MG63 (cell line): ENCODE data around the gene CDC42EP5. TPM values are rescaled to one million over a fixed set of nuclear protein-coding genes. Genes with fewer than 3 reads are reported as not detected.
"Not testable (repeated sequence)": the region's sequence is repeated elsewhere in the genome, so short reads cannot be mapped to it uniquely, and the experiment has no call there.

Experiments
- DNase-seq: peaks from one replicate; pipeline ENCODE4 v3.0.0-alpha.2; 2020
- H3K27me3 ChIP-seq: fragments of 250-450 bp; sonication (Bioruptor Pico); 2 replicates; pipeline ENCODE4 v1.5.1; 2020; ENCODE audit warnings: mild to moderate bottlenecking, moderate library complexity
- H3K36me3 ChIP-seq: fragments of 250-450 bp; sonication (Bioruptor Pico); 2 replicates; pipeline ENCODE4 v1.5.1; 2020; ENCODE audit warnings: mild to moderate bottlenecking, moderate library complexity
- H3K4me3 ChIP-seq: fragments of 250-450 bp; sonication (Bioruptor Pico); 2 replicates; pipeline ENCODE4 v1.5.1; 2020; ENCODE audit warnings: mild to moderate bottlenecking, moderate library complexity
- H3K9me3 ChIP-seq: fragments of 250-450 bp; sonication (Bioruptor Pico); 2 replicates; pipeline ENCODE4 v1.5.1; 2020; ENCODE audit warnings: mild to moderate bottlenecking, moderate library complexity
- total RNA-seq: library from RNA; depleted of rRNA; stranded (reverse); fragments of >200 nt; shearing (Covaris generic); gene quantifications from 2 replicates; pipeline ENCODE4 v1.2.3, GENCODE V29; 2014; ENCODE audit warnings: low replicate concordance

Gene CDC42EP5
- total RNA-seq, 1 experiment from 2014 or later: 4.1 TPM

GRCh38 chr19:54457773-54458647 is 15.1 kb downstream of the CDC42EP5 start:
- no peaks in the 10 kb centered on the region for H3K9me3 ChIP-seq
- H3K4me3 ChIP-seq: no peak overlapping the region
- no peaks in the 10 kb centered on the region for H3K27me3 ChIP-seq
- DNase-seq: no peak
- peaks cover 92% of the 10 kb centered on the region for H3K36me3 ChIP-seq

- Histone ChIP-seq H3K4me3 (no peak overlapping the region), H3K9me3 (no peaks in the 10 kb centered on the region), H3K36me3 (peaks cover 92% of the 10 kb centered on the region), H3K27me3 (no peaks in the 10 kb centered on the region)
- DNase-seq: no peak
Measured at GRCh38 chr19:54456423-54457373, 16.4 kb downstream of the CDC42EP5 start.

- Histone ChIP-seq H3K27me3 (no peaks in the 10 kb centered on the region), H3K9me3 (no peaks in the 10 kb centered on the region), H3K36me3 (peaks cover 95% of the 10 kb centered on the region), H3K4me3 (no peak overlapping the region)
- no peak for DNase-seq
Measured at GRCh38 chr19:54455786-54456422, 17.2 kb downstream of the CDC42EP5 start.

GRCh38 chr19:54454781-54455675 is 18.1 kb downstream of the CDC42EP5 start:
- H3K27me3 ChIP-seq: no peaks in the 10 kb centered on the region
- no peaks in the 10 kb centered on the region for H3K9me3 ChIP-seq
- H3K4me3 ChIP-seq: no peak overlapping the region
- peaks cover 95% of the 10 kb centered on the region for H3K36me3 ChIP-seq
- DNase-seq: no peak

- H3K4me3 ChIP-seq: no peak overlapping the region
- H3K36me3 ChIP-seq: peaks cover 96% of the 10 kb centered on the region
- DNase-seq: no peak
- no peaks in the 10 kb centered on the region for H3K9me3 ChIP-seq
- H3K27me3 ChIP-seq: no peaks in the 10 kb centered on the region
Measured at GRCh38 chr19:54453921-54454780, 18.9 kb downstream of the CDC42EP5 start.

- H3K4me3 ChIP-seq: no peak overlapping the region
- H3K27me3 ChIP-seq: no peaks in the 10 kb centered on the region
- no peaks in the 10 kb centered on the region for H3K9me3 ChIP-seq
- DNase-seq: no peak
- peaks cover 81% of the 10 kb centered on the region for H3K36me3 ChIP-seq
Measured at GRCh38 chr19:54452626-54453025, 20.5 kb downstream of the CDC42EP5 start.

- H3K36me3 ChIP-seq: peaks cover 79% of the 10 kb centered on the region
- H3K27me3 ChIP-seq: no peaks in the 10 kb centered on the region
- H3K4me3 ChIP-seq: no peak overlapping the region
- no peak for DNase-seq
- no peaks in the 10 kb centered on the region for H3K9me3 ChIP-seq
Measured at GRCh38 chr19:54451997-54452396, 21.1 kb downstream of the CDC42EP5 start.

GRCh38 chr19:54451331-54451871 is 21.7 kb downstream of the CDC42EP5 start:
- peak overlapping the region; percentile 3; the same call in 1 of the 2 replicates for H3K4me3 ChIP-seq
- H3K27me3 ChIP-seq: no peaks in the 10 kb centered on the region
- peaks cover 79% of the 10 kb centered on the region for H3K36me3 ChIP-seq
- no peak for DNase-seq
- H3K9me3 ChIP-seq: no peaks in the 10 kb centered on the region

GRCh38 chr19:54449701-54450069 is 23.4 kb downstream of the CDC42EP5 start:
- Histone ChIP-seq H3K4me3 (peak overlapping the region; percentile 82), H3K9me3 (no peaks in the 10 kb centered on the region), H3K27me3 (no peaks in the 10 kb centered on the region), H3K36me3 (peaks cover 75% of the 10 kb centered on the region)
- no peak for DNase-seq

- Histone ChIP-seq H3K27me3 (no peaks in the 10 kb centered on the region), H3K4me3 (peak within 1 kb of the TSS; percentile 82), H3K9me3 (no peaks in the 10 kb centered on the region), H3K36me3 (peaks cover 72% of the 10 kb centered on the region)
- peak; percentile 96 for DNase-seq
Measured at GRCh38 chr19:54448774-54449700, 24.1 kb downstream of the CDC42EP5 start, which contains the start of gene LENG8. Gene LENG8 (plus strand): TSS chr19:54449199. CDS start chr19:54451345, 2,146 bp downstream.

- H3K4me3 ChIP-seq: peak overlapping the region; percentile 82
- H3K9me3 ChIP-seq: no peaks in the 10 kb centered on the region
- peak; percentile 66 for DNase-seq
- H3K27me3 ChIP-seq: no peaks in the 10 kb centered on the region
- H3K36me3 ChIP-seq: peaks cover 71% of the 10 kb centered on the region
Measured at GRCh38 chr19:54448040-54448773, 24.9 kb downstream of the CDC42EP5 start.

GRCh38 chr19:54446349-54446748 is 26.7 kb downstream of the CDC42EP5 start:
- DNase-seq, H3K4me3 ChIP-seq, H3K9me3 ChIP-seq, H3K27me3 ChIP-seq: not testable (repeated sequence)
- H3K36me3 ChIP-seq: peaks cover 59% of the 10 kb centered on the region

GRCh38 chr19:54444737-54445136 is 28.4 kb downstream of the CDC42EP5 start:
- Histone ChIP-seq H3K4me3 (no peak overlapping the region), H3K27me3 (no peaks in the 10 kb centered on the region), H3K9me3 (no peaks in the 10 kb centered on the region), H3K36me3 (peaks cover 51% of the 10 kb centered on the region)
- DNase-seq: no peak
